Kidney (tissue), 14 donors: ENCODE results near the gene BTNL3. TPM values are rescaled to one million over a fixed set of nuclear protein-coding genes. Genes with fewer than 3 reads are reported as not detected.

ENCODE experiments used
- DNase-seq, 5 donors: peaks; one replicate each; pipeline ENCODE4 v3.0.0-alpha.2; 2013 to 2020
- FAIRE-seq: peaks from 2 replicates; lab custom pipeline; 2012; peaks lifted over from hg19 to GRCh38; lab: Jason Lieb, UNC
- H3K27ac ChIP-seq, 2 donors: one replicate each; pipeline ENCODE4 v1.7.0; 2013; ENCODE audit warnings: low read depth in 2 of 2, low read length in 2 of 2, inconsistent platforms in 1 of 2
- H3K27me3 ChIP-seq: one replicate; pipeline ENCODE4 v1.7.1; 2013; ENCODE audit warnings: low read length, inconsistent platforms; ENCODE audit not compliant: control insufficient read depth, insufficient read depth
- H3K36me3 ChIP-seq, 3 donors: one replicate each; pipeline versions ENCODE4 v1.7.0 to v1.7.1; 2013; ENCODE audit warnings: low read length in 3 of 3, control low read depth in 1 of 3, inconsistent platforms in 1 of 3; ENCODE audit not compliant: insufficient read depth in 3 of 3, control insufficient read depth in 2 of 3
- H3K4me1 ChIP-seq, 3 donors: one replicate each; pipeline versions ENCODE4 v1.7.0 to v1.7.1; 2013; ENCODE audit warnings: low read length in 3 of 3, inconsistent platforms in 1 of 3, low read depth in 1 of 3; ENCODE audit not compliant: control insufficient read depth in 2 of 3, insufficient read depth in 2 of 3
- H3K4me3 ChIP-seq, 3 donors: one replicate each; pipeline versions ENCODE4 v1.7.0 to v1.8.1; 2013; ENCODE audit warnings: low read length in 3 of 3, control low read depth in 1 of 3, inconsistent platforms in 1 of 3
- H3K9ac ChIP-seq, 3 donors: one replicate each; pipeline versions ENCODE4 v1.7.0 to v1.7.1; 2013; ENCODE audit warnings: low read length in 3 of 3, control low read depth in 1 of 3, inconsistent platforms in 1 of 3
- H3K9me3 ChIP-seq, 3 donors: one replicate each; pipeline versions ENCODE4 v1.7.0 to v1.7.1; 2013; ENCODE audit warnings: low read length in 3 of 3, control low read depth in 1 of 3, inconsistent platforms in 1 of 3; ENCODE audit not compliant: control insufficient read depth in 2 of 3, insufficient read depth in 1 of 3
- intact Hi-C: fragments of 100-400 bp; cut with DNase I; formaldehyde crosslinking; loops from one replicate; pipeline ENCODE4 v1.11.1; 2022
- polyA plus RNA-seq: library from polyadenylated mRNA; stranded (reverse); fragments of 350-450 nt; fragmentation: Illumina TruSeq; extraction: RNeasy Lipid Tissue Mini Kit (QIAGEN cat#74804); gene quantifications from one replicate; pipeline ENCODE4 v1.2.3, GENCODE V29; 2014; ENCODE audit warnings: low read depth, low replicate concordance; ENCODE audit not compliant: insufficient read depth
- total RNA-seq: library from RNA; stranded (reverse); fragmentation: NEBNext Ultra II Directional; extraction: Animal tissue kit (Norgen Biotek cat#: 25700); gene quantifications from one replicate; pipeline ENCODE4 v1.2.1, GENCODE V29; 2021
- TF ChIP-seq, protein P1 (sequence below): IDR thresholded peaks from 3 replicates; pipeline ENCODE4 v1.5.1; 2012; ENCODE audit warnings: mild to moderate bottlenecking, moderate library complexity, borderline replicate concordance; ENCODE audit not compliant: insufficient read depth; ENCODE audit errors: extremely low read depth
- donor health status: control.
- donor health status: control.
- donor health status: control.
- donor health status: control.
- donor health status: control.
- donor health status: DM: yes; HTN: yes; CAD: no.
- donor health status: Normal renal cell carcinoma (clear cell type).

BTNL3 gene
- total and polyA plus RNA-seq, 2 donors from 2014 or later: 0.30 TPM; not detected in 1

- FAIRE-seq (no peak), DNase-seq (no peak)
- no peaks in the 10 kb centered on the region for H3K36me3 ChIP-seq
- no peaks in the 10 kb centered on the region for H3K27me3 ChIP-seq
- H3K4me1 ChIP-seq: no peaks in the 10 kb centered on the region
- TF ChIP-seq, protein P1, sequence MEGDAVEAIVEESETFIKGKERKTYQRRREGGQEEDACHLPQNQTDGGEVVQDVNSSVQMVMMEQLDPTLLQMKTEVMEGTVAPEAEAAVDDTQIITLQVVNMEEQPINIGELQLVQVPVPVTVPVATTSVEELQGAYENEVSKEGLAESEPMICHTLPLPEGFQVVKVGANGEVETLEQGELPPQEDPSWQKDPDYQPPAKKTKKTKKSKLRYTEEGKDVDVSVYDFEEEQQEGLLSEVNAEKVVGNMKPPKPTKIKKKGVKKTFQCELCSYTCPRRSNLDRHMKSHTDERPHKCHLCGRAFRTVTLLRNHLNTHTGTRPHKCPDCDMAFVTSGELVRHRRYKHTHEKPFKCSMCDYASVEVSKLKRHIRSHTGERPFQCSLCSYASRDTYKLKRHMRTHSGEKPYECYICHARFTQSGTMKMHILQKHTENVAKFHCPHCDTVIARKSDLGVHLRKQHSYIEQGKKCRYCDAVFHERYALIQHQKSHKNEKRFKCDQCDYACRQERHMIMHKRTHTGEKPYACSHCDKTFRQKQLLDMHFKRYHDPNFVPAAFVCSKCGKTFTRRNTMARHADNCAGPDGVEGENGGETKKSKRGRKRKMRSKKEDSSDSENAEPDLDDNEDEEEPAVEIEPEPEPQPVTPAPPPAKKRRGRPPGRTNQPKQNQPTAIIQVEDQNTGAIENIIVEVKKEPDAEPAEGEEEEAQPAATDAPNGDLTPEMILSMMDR: no peak
- no peaks in the 10 kb centered on the region for H3K9me3 ChIP-seq
- intact Hi-C loops: no loop called here
- no peak overlapping the region for H3K4me3 ChIP-seq
- H3K27ac ChIP-seq: no peak overlapping the region
- H3K9ac ChIP-seq: no peak overlapping the region
These were observed 48.2 kb downstream of the BTNL3 start for GRCh38 chr5:181036816-181037364.

DNA sequence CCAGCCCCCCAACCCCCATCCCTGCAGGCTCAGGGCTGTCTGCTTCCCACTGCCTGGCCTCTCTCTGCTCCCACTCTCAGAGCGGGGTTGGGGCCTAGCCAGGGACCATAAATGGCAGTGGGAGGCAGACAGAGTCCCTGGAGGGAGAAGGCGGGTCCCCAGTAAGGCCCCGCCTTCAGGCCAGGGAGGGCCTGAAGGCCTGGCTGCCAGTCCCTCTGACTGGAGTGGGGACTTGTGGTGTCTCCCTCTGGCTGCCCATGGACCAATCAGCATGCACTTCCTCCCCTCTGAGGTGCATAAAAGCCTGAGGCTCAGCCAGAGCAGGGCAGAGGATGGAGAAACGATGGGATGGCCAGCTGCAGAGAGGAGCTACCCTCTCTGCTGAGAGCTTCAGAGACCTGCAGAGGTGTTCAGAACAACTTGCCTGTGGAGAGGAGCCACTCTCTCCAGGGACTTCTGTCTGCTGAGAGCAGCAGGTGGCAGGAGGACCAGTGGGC is 48.8 kb downstream of the BTNL3 start:
- intact Hi-C loops: no loop called here
- Histone ChIP-seq H3K9me3 (no peaks in the 10 kb centered on the region), H3K36me3 (no peaks in the 10 kb centered on the region), H3K4me3 (no peak overlapping the region), H3K9ac (no peak overlapping the region), H3K27me3 (no peaks in the 10 kb centered on the region), H3K27ac (no peak overlapping the region), H3K4me1 (no peaks in the 10 kb centered on the region)
- TF ChIP-seq, protein P1: no peak
- FAIRE-seq (no peak), DNase-seq (no peak)

GRCh38 chr5:181039471-181039870 is 50.8 kb downstream of the BTNL3 start:
- H3K36me3 ChIP-seq: no peaks in the 10 kb centered on the region
- no peak overlapping the region for H3K27ac ChIP-seq
- H3K27me3 ChIP-seq: no peaks in the 10 kb centered on the region
- DNase-seq: no peak
- intact Hi-C loops: no loop called here
- no peak overlapping the region for H3K9ac ChIP-seq
- TF ChIP-seq, protein P1: no peak
- H3K9me3 ChIP-seq: no peaks in the 10 kb centered on the region
- H3K4me1 ChIP-seq: peaks cover 0 to 5% (median 0%) of the 10 kb centered on the region in 3 donors
- FAIRE-seq: no peak
- peak overlapping the region in 2 of 3 donors; percentile 52 to 54 for H3K4me3 ChIP-seq
